GM06990 (cell line): ENCODE results near the gene BSND.

Experiments
- DNase-seq: peaks from one replicate; pipeline ENCODE4 v3.0.0-alpha.2; 2011; ENCODE audit not compliant: insufficient read length; ENCODE audit errors: extremely low read depth
- H3K27me3 ChIP-seq: replicated peaks from 2 replicates; pipeline ENCODE4 v1.6.0; 2011; ENCODE audit warnings: low read length; ENCODE audit not compliant: control insufficient read depth, insufficient read depth
- H3K36me3 ChIP-seq: 2 replicates; pipeline ENCODE4 v1.5.1; 2011; ENCODE audit warnings: low read length; ENCODE audit not compliant: control insufficient read depth, insufficient read depth
- H3K4me3 ChIP-seq: replicated peaks from 2 replicates; pipeline ENCODE4 v1.5.1; 2011; ENCODE audit warnings: low read depth, mild to moderate bottlenecking, control low read depth, low read length
- TF ChIP-seq, protein P1 (sequence below): IDR thresholded peaks from 2 replicates; pipeline ENCODE4 v1.5.1; 2011; ENCODE audit warnings: low read length, control low read depth, mild to moderate bottlenecking, inconsistent platforms; ENCODE audit not compliant: insufficient read depth, poor library complexity, severe bottlenecking

Gene BSND

DNA sequence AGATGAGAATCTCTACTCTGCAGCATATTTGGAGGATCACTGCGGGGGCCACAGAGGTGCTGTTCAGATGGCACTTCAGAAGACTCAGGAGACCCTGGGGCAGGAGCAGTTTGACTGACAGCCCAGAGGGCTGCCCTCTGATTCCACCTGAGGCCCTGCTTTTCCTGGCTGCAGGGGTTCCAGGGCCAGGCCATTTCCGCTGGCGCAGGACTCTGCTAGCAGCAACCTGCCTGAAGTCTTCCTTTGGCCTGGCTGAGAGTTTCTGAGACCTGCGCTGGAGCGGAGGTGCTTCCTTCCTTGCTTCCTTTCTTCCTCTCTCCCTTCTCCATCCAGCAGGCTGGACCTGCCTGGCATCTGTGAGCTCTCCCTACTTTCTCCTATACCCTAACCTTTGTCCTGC lies 52.4 kb downstream of the BSND start:
- H3K4me3 ChIP-seq, result no peak overlapping the region
- no peak for DNase-seq
- H3K27me3 ChIP-seq, result no peaks in the 10 kb centered on the region; the same call in 1 of the 2 replicates
- TF ChIP-seq, protein P1, sequence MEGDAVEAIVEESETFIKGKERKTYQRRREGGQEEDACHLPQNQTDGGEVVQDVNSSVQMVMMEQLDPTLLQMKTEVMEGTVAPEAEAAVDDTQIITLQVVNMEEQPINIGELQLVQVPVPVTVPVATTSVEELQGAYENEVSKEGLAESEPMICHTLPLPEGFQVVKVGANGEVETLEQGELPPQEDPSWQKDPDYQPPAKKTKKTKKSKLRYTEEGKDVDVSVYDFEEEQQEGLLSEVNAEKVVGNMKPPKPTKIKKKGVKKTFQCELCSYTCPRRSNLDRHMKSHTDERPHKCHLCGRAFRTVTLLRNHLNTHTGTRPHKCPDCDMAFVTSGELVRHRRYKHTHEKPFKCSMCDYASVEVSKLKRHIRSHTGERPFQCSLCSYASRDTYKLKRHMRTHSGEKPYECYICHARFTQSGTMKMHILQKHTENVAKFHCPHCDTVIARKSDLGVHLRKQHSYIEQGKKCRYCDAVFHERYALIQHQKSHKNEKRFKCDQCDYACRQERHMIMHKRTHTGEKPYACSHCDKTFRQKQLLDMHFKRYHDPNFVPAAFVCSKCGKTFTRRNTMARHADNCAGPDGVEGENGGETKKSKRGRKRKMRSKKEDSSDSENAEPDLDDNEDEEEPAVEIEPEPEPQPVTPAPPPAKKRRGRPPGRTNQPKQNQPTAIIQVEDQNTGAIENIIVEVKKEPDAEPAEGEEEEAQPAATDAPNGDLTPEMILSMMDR, result no peak
- H3K36me3 ChIP-seq, result no peaks in the 10 kb centered on the region

DNA sequence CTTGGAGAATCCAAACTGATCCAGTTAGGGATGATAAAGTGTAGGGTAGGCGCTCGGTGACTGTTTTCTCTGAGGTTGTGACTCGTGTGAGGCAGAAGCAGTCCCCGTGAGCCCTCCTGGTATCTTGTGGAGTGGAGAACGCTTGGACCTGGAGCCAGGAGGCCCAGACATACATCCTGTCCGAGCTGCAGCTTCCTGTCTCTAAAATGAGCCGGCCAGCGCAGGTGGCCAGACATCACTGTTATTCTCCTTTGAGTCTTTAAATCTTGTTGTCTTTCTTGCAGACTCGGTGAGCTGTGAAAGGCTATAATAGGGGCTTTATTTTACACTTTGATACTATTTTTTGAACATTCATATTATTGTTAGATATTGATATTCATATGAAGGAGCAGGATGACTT lies 52.9 kb downstream of the BSND start:
- Histone ChIP-seq H3K4me3 (no peak overlapping the region), H3K36me3 (no peaks in the 10 kb centered on the region), H3K27me3 (no peaks in the 10 kb centered on the region; the same call in 1 of the 2 replicates)
- TF ChIP-seq, protein P1, result no peak
- no peak for DNase-seq

DNA sequence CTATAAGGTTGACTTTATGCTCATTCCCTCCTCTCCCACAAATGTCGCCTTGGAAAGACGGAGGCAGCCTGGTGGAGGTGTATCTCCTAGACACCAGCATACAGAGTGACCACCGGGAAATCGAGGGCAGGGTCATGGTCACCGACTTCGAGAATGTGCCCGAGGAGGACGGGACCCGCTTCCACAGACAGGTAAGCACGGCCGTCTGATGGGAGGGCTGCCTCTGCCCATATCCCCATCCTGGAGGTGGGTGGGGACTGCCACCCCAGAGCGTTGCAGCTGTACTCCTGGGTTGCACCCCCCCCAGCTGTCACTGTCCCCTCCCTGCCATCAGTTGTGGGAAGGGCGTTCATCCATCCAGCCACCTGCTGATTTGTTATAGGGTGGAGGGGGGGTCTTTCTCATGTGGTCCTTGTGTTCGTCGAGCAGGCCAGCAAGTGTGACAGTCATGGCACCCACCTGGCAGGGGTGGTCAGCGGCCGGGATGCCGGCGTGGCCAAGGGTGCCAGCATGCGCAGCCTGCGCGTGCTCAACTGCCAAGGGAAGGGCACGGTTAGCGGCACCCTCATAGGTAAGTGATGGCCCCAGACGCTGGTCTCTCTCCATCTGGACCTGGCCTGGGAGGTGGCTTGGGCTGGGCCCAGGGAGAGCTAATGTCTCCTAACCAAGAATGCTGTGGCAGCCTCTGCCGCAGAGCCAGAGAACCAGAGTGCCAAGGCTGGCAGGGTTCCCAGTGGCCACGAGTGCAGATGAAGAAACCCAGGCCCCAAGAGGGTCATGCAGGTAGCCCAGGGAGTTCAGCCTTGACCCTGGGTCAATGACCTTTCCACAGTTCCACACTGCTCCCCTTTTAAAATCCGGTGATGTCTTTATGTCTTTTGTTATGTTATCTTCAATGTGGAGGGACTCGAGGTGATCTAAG lies 53.7 kb downstream of the BSND start:
- H3K27me3 ChIP-seq, result no peaks in the 10 kb centered on the region
- TF ChIP-seq, protein P1, result no peak
- H3K4me3 ChIP-seq, result no peak overlapping the region
- no peaks in the 10 kb centered on the region for H3K36me3 ChIP-seq
- no peak for DNase-seq

DNA sequence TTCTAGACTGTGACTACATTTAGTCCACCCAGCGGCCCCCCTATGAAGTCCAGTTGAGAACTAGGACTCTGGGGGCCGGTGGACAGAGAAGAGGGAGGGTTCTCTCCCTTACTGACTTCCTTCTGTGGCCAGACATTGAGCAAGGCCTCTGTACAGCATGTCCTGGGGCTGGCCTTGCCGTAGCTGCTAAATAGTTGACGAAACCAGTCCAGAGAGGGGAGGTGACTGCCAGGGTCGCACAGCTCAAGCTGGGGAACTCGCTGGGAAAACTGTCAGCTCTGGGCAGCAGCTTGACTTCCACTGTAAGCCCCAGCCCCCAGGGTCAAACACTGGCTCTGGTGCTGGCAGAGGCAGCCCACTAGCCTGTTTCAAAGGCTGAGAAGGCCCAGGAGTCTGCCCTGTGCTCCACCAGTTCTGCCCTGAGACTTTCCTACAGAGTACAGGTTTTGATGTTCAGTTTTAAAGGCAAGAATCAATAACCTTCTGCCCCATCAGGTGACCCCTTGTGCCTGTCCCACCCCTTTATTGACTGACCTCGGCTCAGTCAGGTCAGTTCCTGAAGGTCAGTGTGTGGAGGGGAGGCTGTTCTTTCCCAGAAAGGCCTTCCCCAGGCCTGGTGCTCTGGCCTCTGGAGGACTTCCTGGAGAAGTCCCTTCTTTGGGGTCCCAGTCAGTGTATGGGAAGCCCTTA lies 54.7 kb downstream of the BSND start:
- Histone ChIP-seq H3K36me3 (no peaks in the 10 kb centered on the region), H3K27me3 (no peaks in the 10 kb centered on the region), H3K4me3 (no peak overlapping the region)
- TF ChIP-seq, protein P1, result no peak
- no peak for DNase-seq

DNA sequence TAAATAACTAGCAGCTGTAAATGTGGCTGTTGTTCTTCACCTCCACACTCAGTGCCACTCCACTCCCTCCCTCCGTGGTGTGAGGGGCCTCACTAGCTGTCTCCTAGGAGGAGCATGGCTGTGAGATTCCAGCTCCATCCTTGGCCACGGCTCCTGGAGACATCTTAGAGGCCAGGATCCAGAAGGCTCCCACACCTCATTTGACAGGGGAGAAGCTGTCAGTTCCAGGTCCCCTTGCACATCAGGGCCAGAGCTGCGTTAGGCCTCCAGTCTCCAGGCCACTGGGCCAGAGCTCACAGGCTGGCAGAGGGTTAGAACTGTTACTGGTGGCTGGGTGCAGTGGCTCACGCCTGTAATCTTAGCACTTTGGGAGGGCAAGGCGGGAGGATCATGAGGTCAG lies 55.7 kb downstream of the BSND start:
- TF ChIP-seq, protein P1, result no peak
- DNase-seq, result no peak
- H3K27me3 ChIP-seq, result no peaks in the 10 kb centered on the region
- no peak overlapping the region for H3K4me3 ChIP-seq
- H3K36me3 ChIP-seq, result no peaks in the 10 kb centered on the region
